GM03348 (cell line): ENCODE results near the gene MTMR6.

ENCODE experiments used
- DNase-seq: peaks from one replicate; pipeline ENCODE4 v3.0.0; 2012; ENCODE audit warnings: low spot score

Gene MTMR6

GRCh38 chr13:25217023-25217885, 70.0 kb downstream of the MTMR6 start:
- DNase-seq: no peak

GRCh38 chr13:25215253-25215575, 72.1 kb downstream of the MTMR6 start:
- DNase-seq: no peak

GRCh38 chr13:25214491-25215252, 72.6 kb downstream of the MTMR6 start:
- DNase-seq: no peak

- peak; percentile 15 for DNase-seq
Observed at GRCh38 chr13:25213715-25214114, 73.6 kb downstream of the MTMR6 start.

- no peak for DNase-seq
Observed at GRCh38 chr13:25210842-25211569, 76.3 kb downstream of the MTMR6 start.

GRCh38 chr13:25207291-25207810, 79.9 kb downstream of the MTMR6 start:
- DNase-seq: no peak

- DNase-seq: no peak
Observed at GRCh38 chr13:25204863-25205262, 82.4 kb downstream of the MTMR6 start.

GRCh38 chr13:25203127-25203740, 84.1 kb downstream of the MTMR6 start:
- DNase-seq: peak; percentile 16

- no peak for DNase-seq
Observed at GRCh38 chr13:25200783-25201182, 86.5 kb downstream of the MTMR6 start.

- no peak for DNase-seq
Observed at GRCh38 chr13:25198647-25199046, 88.6 kb downstream of the MTMR6 start.

- no peak for DNase-seq
Observed at GRCh38 chr13:25196971-25197370, 90.3 kb downstream of the MTMR6 start.
